ENCODE results near the gene DUSP8. TPM values are rescaled to one million over a fixed set of nuclear protein-coding genes. Genes with fewer than 3 reads are reported as not detected.

DUSP8 gene
- total RNA-seq, 1 experiment from 2014 or later: 4.4 TPM

GRCh38 chr11:1570896-1571759 is 943 bp downstream of the DUSP8 start:
- Mint-ChIP-seq H3K36me3 (ENCODE audit: insufficient read depth in 1 of 3, low read depth in 3 of 3) (no peaks in the 10 kb centered on the region), H3K27ac (no peak overlapping the region), H3K27me3 (ENCODE audit: low read depth) (peaks cover 63% of the 10 kb centered on the region), H3K4me1 (peaks cover 25 to 45% of the 10 kb centered on the region in 2 experiments), H3K4me3 (peak overlapping the region; percentile 44 to 63; a peak in 3 of 5 replicates), H3K9me3 (no peaks in the 10 kb centered on the region)
- Histone ChIP-seq H2AFZ (ENCODE audit: low read length) (no peak overlapping the region), H2BK120ac (ENCODE audit: low read depth, low read length, poor library complexity, severe bottlenecking) (no peak overlapping the region), H4K8ac (replicated peaks; ENCODE audit: insufficient read length, low read depth, low read length) (no peak overlapping the region), H3K27me3 (ENCODE audit: insufficient read depth, low read length) (peaks cover 19% of the 10 kb centered on the region), H3K79me2 (ENCODE audit: insufficient read depth, low read length) (no peaks in the 10 kb centered on the region), H2BK12ac (ENCODE audit: insufficient read length, low read depth, low read length) (no peak overlapping the region), H2BK15ac (ENCODE audit: low read depth, low read length) (no peak overlapping the region), H3K27ac (ENCODE audit: insufficient read length, low read depth, low read length) (no peak overlapping the region), H2AK5ac (ENCODE audit: insufficient read length, low read length) (no peak overlapping the region), H4K5ac (ENCODE audit: insufficient read length, low read depth, low read length) (no peak overlapping the region), H3K4ac (ENCODE audit: low read depth, low read length) (no peak overlapping the region), H3K9ac (ENCODE audit: extremely low read depth, insufficient read length, low read length) (no peak overlapping the region), H4K91ac (ENCODE audit: insufficient read length, low read depth, low read length) (no peak overlapping the region), H3T11ph (ENCODE audit: low read length) (no peak overlapping the region), H3K14ac (ENCODE audit: insufficient read depth, low read length) (no peak overlapping the region), H2BK20ac (ENCODE audit: low read depth, low read length, poor library complexity, severe bottlenecking) (no peak overlapping the region), H3K9me3 (ENCODE audit: control insufficient read depth, low read depth, low read length) (no peaks in the 10 kb centered on the region), H3K56ac (ENCODE audit: insufficient read length, low read depth, low read length) (no peak overlapping the region), H3K23ac (ENCODE audit: insufficient read length, low read depth, low read length) (no peak overlapping the region), H3K4me2 (ENCODE audit: insufficient read depth, insufficient read length, low read length) (peak overlapping the region; percentile 13), H3K18ac (ENCODE audit: insufficient read length, low read depth, low read length) (no peak overlapping the region), H3K79me1 (ENCODE audit: insufficient read depth, low read depth, low read length, poor library complexity, severe bottlenecking) (no peaks in the 10 kb centered on the region), H4K20me1 (ENCODE audit: control insufficient read depth, insufficient read depth, insufficient read length) (no peaks in the 10 kb centered on the region), H2BK5ac (ENCODE audit: insufficient read length, low read length) (no peak overlapping the region), H3K4me1 (ENCODE audit: insufficient read depth, low read length) (no peaks in the 10 kb centered on the region), H3K23me2 (ENCODE audit: insufficient read length, low read depth, low read length, poor library complexity, severe bottlenecking) (peaks cover 22% of the 10 kb centered on the region)
- peak; percentile 59 for DNase-seq
- WGBS (ENCODE audit: extremely low coverage, insufficient read length, low lambda C conversion rate): no CpG with 5 or more reads among the region's 58 CpGs
- TF ChIP-seq, protein P1, sequence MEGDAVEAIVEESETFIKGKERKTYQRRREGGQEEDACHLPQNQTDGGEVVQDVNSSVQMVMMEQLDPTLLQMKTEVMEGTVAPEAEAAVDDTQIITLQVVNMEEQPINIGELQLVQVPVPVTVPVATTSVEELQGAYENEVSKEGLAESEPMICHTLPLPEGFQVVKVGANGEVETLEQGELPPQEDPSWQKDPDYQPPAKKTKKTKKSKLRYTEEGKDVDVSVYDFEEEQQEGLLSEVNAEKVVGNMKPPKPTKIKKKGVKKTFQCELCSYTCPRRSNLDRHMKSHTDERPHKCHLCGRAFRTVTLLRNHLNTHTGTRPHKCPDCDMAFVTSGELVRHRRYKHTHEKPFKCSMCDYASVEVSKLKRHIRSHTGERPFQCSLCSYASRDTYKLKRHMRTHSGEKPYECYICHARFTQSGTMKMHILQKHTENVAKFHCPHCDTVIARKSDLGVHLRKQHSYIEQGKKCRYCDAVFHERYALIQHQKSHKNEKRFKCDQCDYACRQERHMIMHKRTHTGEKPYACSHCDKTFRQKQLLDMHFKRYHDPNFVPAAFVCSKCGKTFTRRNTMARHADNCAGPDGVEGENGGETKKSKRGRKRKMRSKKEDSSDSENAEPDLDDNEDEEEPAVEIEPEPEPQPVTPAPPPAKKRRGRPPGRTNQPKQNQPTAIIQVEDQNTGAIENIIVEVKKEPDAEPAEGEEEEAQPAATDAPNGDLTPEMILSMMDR (conservative IDR thresholded peaks at IDR 0.05): no peak
